T-helper 1 cell treated with Interleukin-12 subunit alpha and Interleukin-12 subunit beta and Interleukin-4 antibody, amounts not matched to agents 30 ng/mL and 1 ng/mL, for 36 hours (primary cell): ENCODE results near the gene PCDHGA6. TPM values are rescaled to one million over a fixed set of nuclear protein-coding genes. Genes with fewer than 3 reads are reported as not detected.

ENCODE experiments used
- intact Hi-C: fragments of 100-400 bp; cut with micrococcal nuclease; formaldehyde crosslinking; loops from one replicate; pipeline ENCODE4 v1.15.1; 2024
- total RNA-seq: library from RNA; stranded (reverse); gene quantifications from 2 replicates; pipeline ENCODE4 v1.2.3, GENCODE V29; 2022

PCDHGA6 gene
- total RNA-seq, 1 donor from 2014 or later, result 0.44 TPM

GRCh38 chr5:141389153-141390042 is 15.7 kb downstream of the PCDHGA6 start:
- intact Hi-C loops, result no loop called here

DNA sequence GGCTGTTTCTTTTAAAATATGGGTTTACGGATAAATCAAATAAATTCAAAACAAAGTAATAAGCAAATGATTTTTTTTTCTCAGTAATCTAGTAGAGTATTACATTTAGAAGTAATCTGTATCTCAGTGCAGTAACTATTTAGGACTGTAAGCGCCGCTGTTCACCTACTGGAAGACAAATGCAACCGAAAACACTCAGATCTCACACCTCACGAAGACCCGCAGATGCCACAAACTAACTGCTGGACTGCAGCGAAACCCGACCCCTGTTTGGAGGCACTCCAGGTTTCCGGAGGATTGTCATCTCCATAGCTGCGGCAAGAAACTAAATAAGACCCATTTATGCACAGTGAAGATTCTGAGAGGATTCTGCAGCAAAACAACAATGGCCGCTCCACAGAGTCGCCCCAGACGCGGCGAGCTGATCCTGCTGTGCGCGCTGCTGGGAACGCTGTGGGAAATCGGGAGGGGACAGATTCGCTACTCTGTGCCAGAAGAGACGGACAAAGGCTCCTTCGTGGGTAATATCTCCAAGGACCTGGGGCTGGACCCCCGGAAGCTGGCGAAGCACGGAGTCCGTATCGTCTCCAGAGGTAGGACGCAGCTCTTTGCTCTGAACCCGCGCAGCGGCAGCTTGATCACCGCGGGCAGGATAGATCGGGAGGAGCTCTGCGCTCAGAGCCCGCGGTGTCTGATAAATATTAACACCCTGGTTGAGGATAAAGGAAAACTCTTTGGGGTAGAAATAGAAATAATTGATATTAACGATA is 18.9 kb downstream of the PCDHGA6 start, which contains the start of gene PCDHGA8:
PCDHGA8 (plus strand) TSS at position 205 of the 770 bp plus-strand sequence; CDS start at position 386, 181 bp downstream.
- intact Hi-C loops, result no loop called here

DNA sequence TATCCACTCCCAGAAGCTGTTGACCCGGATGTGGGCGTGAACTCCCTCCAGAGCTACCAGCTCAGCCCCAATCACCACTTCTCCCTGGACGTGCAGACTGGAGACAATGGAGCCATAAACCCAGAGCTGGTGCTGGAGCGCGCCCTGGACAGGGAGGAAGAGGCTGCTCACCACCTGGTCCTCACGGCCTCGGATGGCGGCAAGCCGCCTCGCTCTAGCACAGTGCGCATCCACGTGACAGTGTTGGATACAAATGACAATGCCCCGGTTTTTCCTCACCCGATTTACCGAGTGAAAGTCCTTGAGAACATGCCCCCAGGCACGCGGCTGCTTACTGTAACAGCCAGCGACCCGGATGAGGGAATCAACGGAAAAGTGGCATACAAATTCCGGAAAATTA is 19.6 kb downstream of the PCDHGA6 start:
- intact Hi-C loops, result no loop called here

GRCh38 chr5:141394401-141395187 is 20.9 kb downstream of the PCDHGA6 start:
- intact Hi-C loops, result loop anchor here (5.0 kb wide), 1 partner anchor 32 kb away; the partner anchor contains the start of gene PCDHGA5

DNA sequence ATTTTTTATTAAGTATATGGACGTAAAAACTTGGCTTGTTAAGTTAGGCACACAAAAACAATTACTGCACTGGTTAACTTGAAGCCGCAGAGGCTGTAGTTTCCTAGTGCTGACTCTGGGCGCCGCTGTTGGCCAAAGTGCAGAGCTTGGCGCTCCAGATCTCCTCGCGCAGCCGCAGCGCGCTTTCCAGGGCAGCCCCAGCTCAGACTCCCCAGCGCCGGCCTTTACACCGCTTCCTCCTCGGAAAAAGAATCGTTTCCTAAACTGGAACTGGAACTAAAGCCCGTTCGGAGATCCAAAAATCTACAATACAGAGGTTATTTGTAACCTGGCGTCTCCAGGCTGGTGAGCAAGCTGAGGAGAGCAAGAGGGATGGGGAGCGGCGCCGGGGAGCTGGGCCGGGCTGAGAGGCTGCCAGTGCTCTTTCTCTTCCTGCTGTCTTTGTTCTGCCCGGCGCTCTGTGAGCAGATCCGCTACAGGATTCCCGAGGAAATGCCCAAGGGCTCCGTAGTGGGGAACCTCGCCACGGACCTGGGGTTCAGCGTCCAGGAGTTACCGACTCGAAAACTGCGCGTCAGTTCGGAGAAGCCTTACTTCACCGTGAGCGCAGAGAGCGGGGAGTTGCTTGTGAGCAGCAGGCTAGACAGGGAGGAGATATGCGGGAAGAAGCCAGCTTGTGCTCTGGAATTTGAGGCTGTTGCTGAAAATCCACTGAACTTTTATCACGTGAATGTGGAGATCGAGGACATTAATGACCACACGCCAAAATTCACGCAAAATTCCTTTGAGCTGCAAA is 24.3 kb downstream of the PCDHGA6 start, which contains the start of gene PCDHGB5:
PCDHGB5 (plus strand) TSS at position 192 of the 796 bp plus-strand sequence; CDS start at position 373, 181 bp downstream.
- intact Hi-C loops, result loop anchor here (5.0 kb wide), 1 partner anchor 36 kb away; the partner anchor contains the start of gene PCDHGA5

- intact Hi-C loops, result loop anchor here (5.0 kb wide), 1 partner anchor 36 kb away; the partner anchor contains the start of gene PCDHGA5
Observed at GRCh38 chr5:141398608-141399007, 24.9 kb downstream of the PCDHGA6 start.

DNA sequence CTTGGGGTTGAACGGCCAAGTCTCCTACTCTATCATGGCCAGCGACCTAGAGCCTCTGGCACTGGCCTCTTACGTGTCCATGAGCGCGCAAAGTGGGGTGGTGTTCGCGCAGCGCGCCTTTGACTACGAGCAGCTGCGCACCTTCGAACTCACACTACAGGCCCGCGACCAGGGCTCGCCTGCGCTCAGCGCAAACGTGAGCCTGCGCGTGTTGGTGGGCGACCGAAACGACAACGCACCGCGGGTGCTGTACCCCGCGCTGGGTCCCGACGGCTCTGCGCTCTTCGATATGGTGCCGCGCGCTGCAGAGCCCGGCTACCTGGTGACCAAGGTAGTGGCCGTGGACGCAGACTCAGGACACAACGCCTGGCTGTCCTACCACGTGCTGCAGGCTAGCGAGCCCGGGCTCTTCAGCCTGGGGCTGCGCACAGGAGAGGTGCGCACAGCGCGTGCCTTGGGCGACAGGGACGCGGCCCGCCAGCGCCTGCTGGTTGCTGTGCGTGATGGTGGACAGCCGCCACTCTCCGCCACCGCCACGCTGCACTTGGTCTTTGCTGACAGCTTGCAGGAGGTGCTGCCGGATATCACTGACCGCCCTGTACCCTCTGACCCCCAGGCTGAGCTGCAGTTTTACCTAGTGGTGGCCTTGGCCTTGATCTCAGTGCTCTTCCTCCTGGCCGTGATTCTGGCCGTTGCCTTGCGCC is 26.0 kb downstream of the PCDHGA6 start:
- intact Hi-C loops, result loop anchor here (5.0 to 10.0 kb wide), 2 partner anchors 37 to 165 kb away; partner anchors contain the start of gene PCDHGA5

- intact Hi-C loops, result loop anchor here (10.0 kb wide), 1 partner anchor 168 kb away; no protein-coding TSS in a partner anchor
Observed at GRCh38 chr5:141402553-141403243, 29.0 kb downstream of the PCDHGA6 start, which contains the start of gene PCDHGA9. Gene PCDHGA9, plus strand, starts transcription at chr5:141402778. Its CDS starts 175 bp downstream, at chr5:141402953.

DNA sequence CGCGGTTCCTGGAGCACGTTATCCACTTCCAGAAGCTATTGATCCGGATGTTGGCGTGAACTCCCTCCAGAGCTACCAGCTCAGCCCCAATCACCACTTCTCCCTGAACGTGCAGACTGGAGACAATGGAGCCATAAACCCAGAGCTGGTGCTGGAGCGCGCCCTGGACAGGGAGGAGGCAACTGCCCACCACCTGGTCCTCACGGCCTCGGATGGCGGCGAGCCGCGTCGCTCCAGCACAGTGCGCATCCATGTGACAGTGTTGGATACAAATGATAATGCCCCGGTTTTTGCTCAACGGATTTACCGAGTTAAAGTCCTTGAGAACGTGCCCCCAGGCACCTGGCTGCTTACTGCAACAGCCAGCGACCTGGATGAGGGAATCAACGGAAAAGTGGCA is 29.7 kb downstream of the PCDHGA6 start:
- intact Hi-C loops, result loop anchor here (10.0 kb wide), 1 partner anchor 169 kb away; no protein-coding TSS in a partner anchor

- intact Hi-C loops, result loop anchor here (1.0 to 10.0 kb wide), 2 partner anchors 156 to 173 kb away; no protein-coding TSS in a partner anchor
Observed at GRCh38 chr5:141407790-141408505, 34.3 kb downstream of the PCDHGA6 start, which contains the start of gene PCDHGB6. Gene PCDHGB6, plus strand, starts transcription at chr5:141408021. Its CDS starts 182 bp downstream, at chr5:141408203.

DNA sequence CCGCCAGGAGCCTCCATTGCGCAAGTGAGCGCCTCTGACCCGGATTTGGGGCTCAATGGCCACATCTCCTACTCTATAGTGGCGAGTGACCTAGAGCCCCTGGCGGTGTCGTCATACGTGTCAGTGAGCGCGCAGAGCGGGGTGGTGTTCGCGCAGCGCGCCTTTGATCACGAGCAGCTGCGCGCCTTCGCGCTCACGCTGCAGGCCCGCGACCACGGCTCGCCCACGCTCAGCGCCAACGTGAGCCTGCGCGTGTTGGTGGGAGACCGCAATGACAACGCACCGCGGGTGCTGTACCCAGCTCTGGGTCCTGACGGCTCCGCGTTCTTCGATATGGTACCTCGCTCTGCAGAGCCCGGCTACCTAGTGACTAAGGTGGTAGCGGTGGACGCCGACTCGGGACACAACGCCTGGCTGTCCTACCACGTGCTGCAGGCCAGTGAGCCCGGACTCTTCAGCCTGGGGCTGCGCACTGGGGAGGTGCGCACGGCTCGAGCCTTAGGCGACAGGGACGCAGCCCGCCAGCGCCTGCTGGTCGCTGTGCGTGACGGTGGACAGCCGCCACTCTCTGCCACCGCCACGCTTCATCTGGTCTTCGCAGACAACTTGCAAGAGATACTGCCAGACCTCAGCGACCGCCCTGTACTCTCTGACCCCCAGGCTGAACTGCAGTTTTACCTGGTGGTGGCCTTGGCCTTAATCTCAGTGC is 36.1 kb downstream of the PCDHGA6 start:
- intact Hi-C loops, result loop anchor here (1.0 to 10.0 kb wide), 3 partner anchors 47 to 175 kb away; partner anchors contain the start of gene PCDHGA5

- intact Hi-C loops, result loop anchor here (5.0 kb wide), 1 partner anchor 49 kb away; the partner anchor contains the start of gene PCDHGA5
Observed at GRCh38 chr5:141411575-141411974, 37.9 kb downstream of the PCDHGA6 start.

DNA sequence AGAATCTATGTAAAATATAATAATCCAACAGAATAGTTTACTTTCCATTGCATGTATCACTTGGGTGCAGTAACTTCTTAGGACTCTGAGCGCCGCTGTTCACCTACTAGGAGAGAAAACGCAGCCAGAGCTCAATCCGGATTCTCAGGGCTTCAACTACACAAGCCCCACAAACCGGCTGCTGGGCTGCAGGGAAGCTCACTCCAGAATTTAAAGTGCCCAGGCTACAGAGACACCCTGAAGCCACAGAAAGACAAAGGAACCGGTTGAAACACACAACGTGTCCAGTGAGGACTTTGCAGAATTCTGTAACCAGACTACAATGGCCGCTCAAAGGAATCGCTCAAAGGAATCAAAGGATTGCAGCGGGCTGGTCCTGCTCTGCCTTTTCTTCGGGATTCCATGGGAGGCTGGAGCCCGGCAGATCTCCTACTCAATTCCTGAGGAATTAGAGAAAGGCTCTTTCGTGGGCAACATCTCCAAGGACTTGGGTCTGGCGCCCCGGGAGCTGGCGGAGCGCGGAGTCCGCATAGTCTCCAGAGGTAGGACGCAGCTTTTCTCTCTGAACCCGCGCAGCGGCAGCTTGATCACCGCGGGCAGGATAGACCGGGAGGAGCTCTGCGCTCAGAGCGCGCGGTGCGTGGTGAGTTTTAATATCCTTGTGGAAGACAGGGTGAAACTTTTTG is 39.3 kb downstream of the PCDHGA6 start, which contains the start of gene PCDHGA10:
PCDHGA10 (plus strand) TSS at position 134 of the 686 bp plus-strand sequence; CDS start at position 323, 189 bp downstream.
- intact Hi-C loops, result loop anchor here (1.0 to 5.0 kb wide), 4 partner anchors 51 to 151 kb away; partner anchors contain the start of gene PCDHGA5

DNA sequence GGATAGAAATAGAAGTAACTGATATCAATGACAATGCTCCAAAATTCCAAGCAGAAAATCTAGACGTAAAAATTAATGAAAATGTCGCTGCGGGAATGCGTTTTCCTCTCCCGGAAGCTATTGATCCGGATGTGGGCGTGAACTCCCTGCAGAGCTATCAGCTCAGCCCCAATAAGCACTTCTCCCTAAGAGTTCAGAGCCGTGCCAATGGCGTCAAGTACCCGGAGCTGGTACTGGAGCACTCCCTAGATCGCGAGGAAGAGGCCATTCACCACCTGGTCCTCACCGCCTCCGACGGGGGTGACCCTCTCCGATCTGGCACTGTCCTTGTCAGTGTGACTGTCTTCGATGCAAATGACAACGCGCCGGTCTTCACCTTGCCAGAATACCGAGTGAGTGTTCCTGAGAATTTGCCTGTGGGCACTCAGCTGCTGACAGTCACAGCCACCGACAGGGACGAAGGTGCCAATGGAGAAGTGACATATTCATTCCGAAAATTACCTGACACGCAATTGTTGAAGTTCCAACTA is 39.9 kb downstream of the PCDHGA6 start:
- intact Hi-C loops, result loop anchor here (1.0 to 5.0 kb wide), 3 partner anchors 51 to 151 kb away; partner anchors contain the start of gene PCDHGA5

- intact Hi-C loops, result loop anchor here (5.0 kb wide), 1 partner anchor 52 kb away; the partner anchor contains the start of gene PCDHGA5
Observed at GRCh38 chr5:141414548-141415274, 41.0 kb downstream of the PCDHGA6 start.
